Amniotic epithelial cell (primary cell): ENCODE results near the gene DCC.

Experiments used
- DNase-seq: peaks from one replicate; pipeline ENCODE4 v3.0.0-alpha.2; 2010; ENCODE audit warnings: low read depth

The DCC gene

GRCh38 chr18:53225567-53226325, 885.7 kb downstream of the DCC start:
- no peak for DNase-seq

- no peak for DNase-seq
Observed at GRCh38 chr18:53234610-53235009, 894.6 kb downstream of the DCC start.

- DNase-seq, result no peak
Observed at GRCh38 chr18:53241161-53241560, 901.2 kb downstream of the DCC start.

GRCh38 chr18:53253789-53254188, 913.8 kb downstream of the DCC start:
- no peak for DNase-seq

GRCh38 chr18:53254265-53254664, 914.3 kb downstream of the DCC start:
- no peak for DNase-seq

- DNase-seq, result no peak
Observed at GRCh38 chr18:53261241-53261640, 921.2 kb downstream of the DCC start.

GRCh38 chr18:53266850-53267249, 926.9 kb downstream of the DCC start:
- no peak for DNase-seq

- no peak for DNase-seq
Observed at GRCh38 chr18:53268455-53268854, 928.5 kb downstream of the DCC start.

GRCh38 chr18:53281406-53281805, 941.4 kb downstream of the DCC start:
- no peak for DNase-seq

- no peak for DNase-seq
Observed at GRCh38 chr18:53283708-53284107, 943.7 kb downstream of the DCC start.

- no peak for DNase-seq
Observed at GRCh38 chr18:53305461-53305860, 965.5 kb downstream of the DCC start.

GRCh38 chr18:53319628-53320027, 979.6 kb downstream of the DCC start:
- no peak for DNase-seq

GRCh38 chr18:53322163-53322562, 982.2 kb downstream of the DCC start:
- no peak for DNase-seq

- no peak for DNase-seq
Observed at GRCh38 chr18:53324353-53324752, 984.4 kb downstream of the DCC start.

GRCh38 chr18:53360501-53361443, 1020.8 kb downstream of the DCC start:
- no peak for DNase-seq

- DNase-seq, result no peak
Observed at GRCh38 chr18:53375621-53376020, 1035.6 kb downstream of the DCC start.

- DNase-seq, result no peak
Observed at GRCh38 chr18:53380063-53380639, 1040.2 kb downstream of the DCC start.

- DNase-seq, result no peak
Observed at GRCh38 chr18:53382870-53383269, 1042.9 kb downstream of the DCC start.

- DNase-seq, result no peak
Observed at GRCh38 chr18:53385889-53386288, 1045.9 kb downstream of the DCC start.

- no peak for DNase-seq
Observed at GRCh38 chr18:53387581-53387980, 1047.6 kb downstream of the DCC start.

- no peak for DNase-seq
Observed at GRCh38 chr18:53402670-53403069, 1062.7 kb downstream of the DCC start.

GRCh38 chr18:53408271-53408670, 1068.3 kb downstream of the DCC start:
- DNase-seq, result no peak

- DNase-seq, result no peak
Observed at GRCh38 chr18:53411511-53411910, 1071.5 kb downstream of the DCC start.
